GM13977 (cell line): ENCODE results near the gene RBM19.
"Not testable (repeated sequence)": the region's sequence is repeated elsewhere in the genome, so short reads cannot be mapped to it uniquely, and the experiment has no call there.

Experiments used
- DNase-seq: peaks from one replicate; pipeline ENCODE4 v3.0.0; 2012; ENCODE audit warnings: low spot score
- CTCF ChIP-seq: IDR thresholded peaks from 2 replicates; pipeline ENCODE4 v1.5.1; 2012; ENCODE audit warnings: mild to moderate bottlenecking, control low read depth; ENCODE audit not compliant: insufficient read depth; ENCODE audit errors: extremely low read depth, missing control alignments
- in situ Hi-C: fragments of 300-500 bp; cut with MboI; formaldehyde crosslinking; loops from one replicate; pipeline ENCODE4 v1.12.0; 2022; ENCODE audit warnings: low sequenced_read_pairs, low pct_unique_long_range_greater_than_20kb, mixed read lengths, inconsistent platforms; ENCODE audit not compliant: unreplicated experiment

Gene RBM19

GRCh38 chr12:113907446-113908180, 58.5 kb downstream of the RBM19 start:
- no peak for DNase-seq
- in situ Hi-C loops: loop anchor here (25.0 kb wide), 2 partner anchors 470 to 595 kb away; no protein-coding TSS in a partner anchor
- no peak for TF ChIP-seq CTCF

- no peak for DNase-seq
- no peak for TF ChIP-seq CTCF
- in situ Hi-C loops: loop anchor here (25.0 kb wide), 2 partner anchors 469 to 594 kb away; no protein-coding TSS in a partner anchor
These were observed 59.5 kb downstream of the RBM19 start for GRCh38 chr12:113906411-113907200.

- DNase-seq: no peak
- in situ Hi-C loops: loop anchor here (25.0 kb wide), 2 partner anchors 469 to 594 kb away; no protein-coding TSS in a partner anchor
- TF ChIP-seq CTCF: no peak
These were observed 60.3 kb downstream of the RBM19 start for GRCh38 chr12:113905829-113906228.

GRCh38 chr12:113903381-113903863, 62.7 kb downstream of the RBM19 start:
- TF ChIP-seq CTCF: no peak
- DNase-seq: no peak
- in situ Hi-C loops: loop anchor here (25.0 kb wide), 2 partner anchors 466 to 591 kb away; no protein-coding TSS in a partner anchor

- DNase-seq: not testable (repeated sequence)
- in situ Hi-C loops: loop anchor here (25.0 kb wide), 2 partner anchors 464 to 589 kb away; no protein-coding TSS in a partner anchor
These were observed 64.8 kb downstream of the RBM19 start for GRCh38 chr12:113901319-113901718.

GRCh38 chr12:113900716-113901115, 65.4 kb downstream of the RBM19 start:
- in situ Hi-C loops: loop anchor here (25.0 kb wide), 2 partner anchors 463 to 588 kb away; no protein-coding TSS in a partner anchor
- TF ChIP-seq CTCF: no peak
- DNase-seq: no peak
